GM21423 (cell line): ENCODE results near the gene GRN.

Experiments
- ATAC-seq: cut with Tn5 transposase; IDR thresholded peaks from one replicate; pipeline ENCODE4 v1.9.1; 2021; ENCODE audit warnings: mild to moderate bottlenecking, moderate library complexity; ENCODE audit not compliant: unreplicated experiment

Gene GRN

GRCh38 chr17:44344939-44345453 lies at the start of gene GRN:
Gene GRN (plus strand): TSS chr17:44345302. CDS start chr17:44349165, 3,863 bp downstream.
- ATAC-seq, result peak; percentile 54

GRCh38 chr17:44297975-44298374 lies 47.1 kb upstream of the GRN start:
- no peak for ATAC-seq

- ATAC-seq, result no peak
Measured at GRCh38 chr17:44304651-44305050, 40.5 kb upstream of the GRN start.

- ATAC-seq, result no peak
Measured at GRCh38 chr17:44307387-44308186, 37.5 kb upstream of the GRN start.

- no peak for ATAC-seq
Measured at GRCh38 chr17:44308320-44308818, 36.7 kb upstream of the GRN start, which contains the start of gene RUNDC3A. Gene RUNDC3A (plus strand): TSS chr17:44308601. CDS start chr17:44308833, 232 bp downstream.

GRCh38 chr17:44308865-44309264 lies 36.2 kb upstream of the GRN start:
- no peak for ATAC-seq

- ATAC-seq, result no peak
Measured at GRCh38 chr17:44309472-44309871, 35.6 kb upstream of the GRN start.

GRCh38 chr17:44310188-44310587 lies 34.9 kb upstream of the GRN start:
- no peak for ATAC-seq

- no peak for ATAC-seq
Measured at GRCh38 chr17:44310609-44311376, 34.3 kb upstream of the GRN start.

GRCh38 chr17:44311562-44312181 lies 33.4 kb upstream of the GRN start:
- ATAC-seq, result no peak

- ATAC-seq, result no peak
Measured at GRCh38 chr17:44312396-44313104, 32.6 kb upstream of the GRN start.

- ATAC-seq, result no peak
Measured at GRCh38 chr17:44314031-44314430, 31.1 kb upstream of the GRN start.

- no peak for ATAC-seq
Measured at GRCh38 chr17:44314524-44314868, 30.6 kb upstream of the GRN start.

GRCh38 chr17:44314869-44315661 lies 30.0 kb upstream of the GRN start:
- ATAC-seq, result no peak

GRCh38 chr17:44315760-44316731 lies 29.1 kb upstream of the GRN start:
- no peak for ATAC-seq

- no peak for ATAC-seq
Measured at GRCh38 chr17:44317545-44317944, 27.6 kb upstream of the GRN start.

- ATAC-seq, result no peak
Measured at GRCh38 chr17:44318077-44318892, 26.8 kb upstream of the GRN start.

GRCh38 chr17:44320066-44320465 lies 25.0 kb upstream of the GRN start:
- ATAC-seq, result no peak
